Endothelial cell of umbilical vein (primary cell): ENCODE data around the gene OVCH1. TPM values are rescaled to one million over a fixed set of nuclear protein-coding genes. Genes with fewer than 3 reads are reported as not detected.

Experiments
- BruUV-seq: library from RNA; stranded (reverse); fragments of 400-500 nt; replicated peaks from 2 replicates; lab custom pipeline; 2021; lab: Mats Ljungman, UMichigan
- CTCF ChIA-PET: fragments of 300-600, 350-600 bp; sonication (Branson Sonifier 250); formaldehyde crosslinking; loops from one replicate; lab custom pipeline; 2021; ENCODE audit warnings: antibody characterized with exemption, inconsistent platforms; lab: Charles Lee
- POLR2A ChIA-PET: fragments of 300-600, 350-600 bp; sonication (Branson Sonifier 250); formaldehyde crosslinking; loops from one replicate; lab custom pipeline; 2021; ENCODE audit warnings: antibody characterized with exemption, inconsistent platforms; lab: Charles Lee
- DNase-seq: peaks from one replicate; pipeline ENCODE4 v3.0.0-alpha.2; 2011; ENCODE audit warnings: low read depth, low spot score
- FAIRE-seq: peaks from 2 replicates; lab custom pipeline; 2011; peaks lifted over from hg19 to GRCh38; lab: Jason Lieb, UNC
- H2AFZ ChIP-seq: 2 replicates; pipeline ENCODE4 v1.6.0; 2012; ENCODE audit warnings: low read depth, low read length, control low read depth, inconsistent platforms
- H3K27ac ChIP-seq: 2 replicates; pipeline ENCODE4 v1.5.1; 2011; ENCODE audit warnings: low read depth, mild to moderate bottlenecking, control low read depth, low read length, moderate library complexity; ENCODE audit not compliant: insufficient read depth
- H3K27me3 ChIP-seq, 2 experiments: 2 replicates each; pipeline versions ENCODE4 v1.6.0 to v1.6.1; 2011; ENCODE audit warnings: low read length in 2 of 2, mixed read lengths in 1 of 2; ENCODE audit not compliant: control insufficient read depth in 2 of 2, insufficient read depth in 2 of 2
- H3K36me3 ChIP-seq, 2 experiments: 2 replicates in 1 of 2; 3 replicates in 1 of 2; pipeline ENCODE4 v1.5.1; 2011; ENCODE audit warnings: low read length in 2 of 2, mild to moderate bottlenecking in 1 of 2, moderate library complexity in 1 of 2; ENCODE audit not compliant: control insufficient read depth in 2 of 2, insufficient read depth in 2 of 2; ENCODE audit errors: extremely low read depth in 1 of 2
- H3K4me1 ChIP-seq: 3 replicates; pipeline ENCODE4 v1.5.1; 2011; ENCODE audit warnings: mild to moderate bottlenecking, low read length; ENCODE audit not compliant: control insufficient read depth, insufficient read depth; ENCODE audit errors: extremely low read depth
- H3K4me2 ChIP-seq: 2 replicates; pipeline ENCODE4 v1.6.1; 2011; ENCODE audit warnings: low read length, control low read depth, mixed read lengths; ENCODE audit not compliant: insufficient read depth
- H3K4me3 ChIP-seq, 3 experiments: fragments of 200-600 bp in 1 of 3; sonication (generic), shearing (Covaris generic) in 1 of 3; replicated peaks in 1 of 3; 2 replicates each; pipeline ENCODE4 v1.5.1; 2011 to 2016; ENCODE audit warnings: control low read depth in 3 of 3, low read length in 3 of 3, mild to moderate bottlenecking in 2 of 3, inconsistent platforms in 1 of 3, low read depth in 1 of 3, moderate library complexity in 1 of 3; ENCODE audit not compliant: insufficient read depth in 1 of 3
- H3K79me2 ChIP-seq: 2 replicates; pipeline ENCODE4 v1.6.0; 2012; ENCODE audit warnings: low read length, inconsistent platforms; ENCODE audit not compliant: control insufficient read depth, insufficient read depth
- H3K9ac ChIP-seq: replicated peaks from 2 replicates; pipeline ENCODE3; 2011; ENCODE audit warnings: low read length, control low read depth; ENCODE audit not compliant: insufficient read depth; ENCODE audit errors: extremely low read depth
- H3K9me1 ChIP-seq: replicated peaks from 3 replicates; pipeline ENCODE4 v1.6.0; 2011; ENCODE audit warnings: mild to moderate bottlenecking, low read length; ENCODE audit not compliant: control insufficient read depth, insufficient read depth; ENCODE audit errors: extremely low read depth
- H3K9me3 ChIP-seq: replicated peaks from 2 replicates; pipeline ENCODE4 v1.5.1; 2012; ENCODE audit warnings: low read length, inconsistent platforms; ENCODE audit not compliant: control insufficient read depth, insufficient read depth
- H4K20me1 ChIP-seq: replicated peaks from 2 replicates; pipeline ENCODE3; 2011; ENCODE audit warnings: mild to moderate bottlenecking, low read length; ENCODE audit not compliant: control insufficient read depth, insufficient read depth; ENCODE audit errors: extremely low read depth
- EZH2 ChIP-seq: IDR thresholded peaks from 2 replicates; pipeline ENCODE4 v1.6.1; 2012; ENCODE audit warnings: borderline replicate concordance, low read depth, mild to moderate bottlenecking, moderate library complexity, low read length, inconsistent platforms; ENCODE audit not compliant: severe bottlenecking
- FOS ChIP-seq: IDR thresholded peaks from 2 replicates; pipeline ENCODE4 v1.6.1; 2011; ENCODE audit warnings: mild to moderate bottlenecking, low read length, moderate library complexity, borderline replicate concordance; ENCODE audit not compliant: insufficient read depth
- GATA2 ChIP-seq: IDR thresholded peaks from 2 replicates; pipeline ENCODE4 v1.7.0; 2011; ENCODE audit warnings: low read depth, mild to moderate bottlenecking, moderate library complexity, mixed read lengths, low read length; ENCODE audit not compliant: insufficient read length, insufficient read depth
- JUN ChIP-seq: IDR thresholded peaks from 2 replicates; pipeline ENCODE4 v1.6.1; 2011; ENCODE audit warnings: borderline replicate concordance, low read depth; ENCODE audit not compliant: insufficient read length, insufficient read depth
- MYC ChIP-seq: IDR thresholded peaks from one replicate; pipeline ENCODE4 v1.6.1; 2011; ENCODE audit warnings: mild to moderate bottlenecking, low read depth, low read length
- POLR2AphosphoS5 ChIP-seq: IDR thresholded peaks from 2 replicates; pipeline ENCODE4 v1.6.1; 2012; ENCODE audit warnings: low read depth, mild to moderate bottlenecking, control low read depth, low read length, moderate library complexity; ENCODE audit not compliant: insufficient read depth
- dilution Hi-C: fragments of 300-500 bp; cut with MboI; formaldehyde crosslinking; loops from one replicate; pipeline ENCODE4 v1.15.0; 2019; ENCODE audit warnings: low sequenced_read_pairs; ENCODE audit not compliant: extremely low pct_ligation_motif_present
- intact Hi-C: fragments of 100-400 bp; cut with micrococcal nuclease; formaldehyde crosslinking; loops from one replicate; pipeline ENCODE4 v1.10.0; 2022
- polyA plus RNA-seq, 4 experiments: library from polyadenylated mRNA; depleted of rRNA in 3 of 4; stranded (reverse) in 3 of 4; unstranded in 1 of 4; fragments of >200 nt; gene quantifications; 2 replicates each; pipeline versions ENCODE4 v1.2.1 to v1.2.3, GENCODE V29; 2011 to 2012; ENCODE audit warnings: missing spikeins in 1 of 4
- total RNA-seq: library from RNA; stranded (reverse); gene quantifications from 2 replicates; pipeline ENCODE4 v1.2.3, GENCODE V29; 2021
- TF ChIP-seq, protein P1 (sequence below): IDR thresholded peaks from 2 replicates; pipeline ENCODE4 v1.6.1; 2011; ENCODE audit not compliant: insufficient read depth, insufficient read length
- TF ChIP-seq, protein P2 (sequence below), 2 donors: IDR thresholded peaks; 1 replicate in 1 of 2; 2 replicates in 1 of 2; pipeline ENCODE4 v1.5.1; 2011; ENCODE audit warnings: low read length in 2 of 2, mild to moderate bottlenecking in 2 of 2, moderate library complexity in 2 of 2, control low read depth in 1 of 2, inconsistent platforms in 1 of 2, low read depth in 1 of 2; ENCODE audit not compliant: insufficient read depth in 1 of 2; ENCODE audit errors: extremely low read depth in 1 of 2

OVCH1 gene
- total and polyA plus RNA-seq, 2 donors (not counting 3 experiments of a cell fraction or from before 2014, with no cell fraction given), result 0.01 TPM; not detected in 1

DNA sequence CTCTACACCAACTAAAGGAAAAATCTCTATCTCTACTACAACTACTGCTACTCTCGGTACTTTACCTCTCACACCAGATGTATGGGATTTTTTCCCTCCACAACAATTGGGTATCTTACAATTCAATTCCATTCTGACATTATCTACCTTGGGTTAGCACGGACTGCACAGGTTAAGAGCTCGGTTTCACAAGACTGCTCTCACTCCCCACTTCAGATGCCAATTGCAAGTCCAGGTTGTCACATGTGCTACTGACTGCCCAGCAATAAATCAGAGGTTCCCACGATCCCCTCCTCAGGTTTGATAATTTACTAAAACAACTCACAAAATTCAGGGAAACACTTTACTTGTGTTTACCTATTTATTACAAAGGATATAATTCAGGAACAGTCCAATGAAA is 58.0 kb downstream of the OVCH1 start:
- H4K20me1 ChIP-seq, result no peaks in the 10 kb centered on the region
- DNase-seq (no peak), FAIRE-seq (no peak)
- H3K79me2 ChIP-seq, result no peaks in the 10 kb centered on the region
- TF ChIP-seq, protein P1, sequence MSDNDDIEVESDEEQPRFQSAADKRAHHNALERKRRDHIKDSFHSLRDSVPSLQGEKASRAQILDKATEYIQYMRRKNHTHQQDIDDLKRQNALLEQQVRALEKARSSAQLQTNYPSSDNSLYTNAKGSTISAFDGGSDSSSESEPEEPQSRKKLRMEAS, result no peak
- TF ChIP-seq EZH2 (no peak), FOS (no peak), JUN (no peak), POLR2AphosphoS5 (no peak), GATA2 (no peak), MYC (no peak)
- TF ChIP-seq, protein P2, sequence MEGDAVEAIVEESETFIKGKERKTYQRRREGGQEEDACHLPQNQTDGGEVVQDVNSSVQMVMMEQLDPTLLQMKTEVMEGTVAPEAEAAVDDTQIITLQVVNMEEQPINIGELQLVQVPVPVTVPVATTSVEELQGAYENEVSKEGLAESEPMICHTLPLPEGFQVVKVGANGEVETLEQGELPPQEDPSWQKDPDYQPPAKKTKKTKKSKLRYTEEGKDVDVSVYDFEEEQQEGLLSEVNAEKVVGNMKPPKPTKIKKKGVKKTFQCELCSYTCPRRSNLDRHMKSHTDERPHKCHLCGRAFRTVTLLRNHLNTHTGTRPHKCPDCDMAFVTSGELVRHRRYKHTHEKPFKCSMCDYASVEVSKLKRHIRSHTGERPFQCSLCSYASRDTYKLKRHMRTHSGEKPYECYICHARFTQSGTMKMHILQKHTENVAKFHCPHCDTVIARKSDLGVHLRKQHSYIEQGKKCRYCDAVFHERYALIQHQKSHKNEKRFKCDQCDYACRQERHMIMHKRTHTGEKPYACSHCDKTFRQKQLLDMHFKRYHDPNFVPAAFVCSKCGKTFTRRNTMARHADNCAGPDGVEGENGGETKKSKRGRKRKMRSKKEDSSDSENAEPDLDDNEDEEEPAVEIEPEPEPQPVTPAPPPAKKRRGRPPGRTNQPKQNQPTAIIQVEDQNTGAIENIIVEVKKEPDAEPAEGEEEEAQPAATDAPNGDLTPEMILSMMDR (IDR thresholded peaks at IDR 0.05; ENCODE audit: extremely low read depth in 1 of 2, insufficient read depth in 1 of 2, low read depth in 1 of 2, low read length in 2 of 2), result no peak
- ChIA-PET CTCF (no interaction called here), POLR2A (no interaction called here)
- H3K9ac ChIP-seq, result no peak overlapping the region
- H2AFZ ChIP-seq, result no peak overlapping the region
- intact Hi-C loops, result no loop called here
- no peaks in the 10 kb centered on the region for H3K27me3 ChIP-seq
- no peaks in the 10 kb centered on the region for H3K9me3 ChIP-seq
- no TSS peak for BruUV-seq
- H3K4me2 ChIP-seq, result no peak overlapping the region
- H3K4me3 ChIP-seq, result no peak overlapping the region
- no peaks in the 10 kb centered on the region for H3K4me1 ChIP-seq
- H3K9me1 ChIP-seq, result no peaks in the 10 kb centered on the region
- no peak overlapping the region for H3K27ac ChIP-seq
- dilution Hi-C loops, result no loop called here
- no peaks in the 10 kb centered on the region for H3K36me3 ChIP-seq
